GM06990 (cell line): Measurements from ENCODE around the gene SOHLH2.

Source experiments
- DNase-seq: peaks from one replicate; pipeline ENCODE4 v3.0.0-alpha.2; 2011; ENCODE audit not compliant: insufficient read length; ENCODE audit errors: extremely low read depth
- H3K27me3 ChIP-seq: replicated peaks from 2 replicates; pipeline ENCODE4 v1.6.0; 2011; ENCODE audit warnings: low read length; ENCODE audit not compliant: control insufficient read depth, insufficient read depth
- H3K36me3 ChIP-seq: 2 replicates; pipeline ENCODE4 v1.5.1; 2011; ENCODE audit warnings: low read length; ENCODE audit not compliant: control insufficient read depth, insufficient read depth
- H3K4me3 ChIP-seq: replicated peaks from 2 replicates; pipeline ENCODE4 v1.5.1; 2011; ENCODE audit warnings: low read depth, mild to moderate bottlenecking, control low read depth, low read length
- CTCF ChIP-seq: IDR thresholded peaks from 2 replicates; pipeline ENCODE4 v1.5.1; 2011; ENCODE audit warnings: low read length, control low read depth, mild to moderate bottlenecking, inconsistent platforms; ENCODE audit not compliant: insufficient read depth, poor library complexity, severe bottlenecking

SOHLH2 gene

GRCh38 chr13:36251526-36251925 lies 37.2 kb upstream of the SOHLH2 start:
- no peak for DNase-seq
- H3K4me3 ChIP-seq, result no peak overlapping the region
- TF ChIP-seq CTCF, result no peak
- no peaks in the 10 kb centered on the region for H3K27me3 ChIP-seq
- no peaks in the 10 kb centered on the region for H3K36me3 ChIP-seq

GRCh38 chr13:36251017-36251416 lies 36.7 kb upstream of the SOHLH2 start:
- H3K4me3 ChIP-seq, result no peak overlapping the region
- no peaks in the 10 kb centered on the region for H3K36me3 ChIP-seq
- no peak for TF ChIP-seq CTCF
- no peak for DNase-seq
- H3K27me3 ChIP-seq, result no peaks in the 10 kb centered on the region

GRCh38 chr13:36248700-36249099 lies 34.3 kb upstream of the SOHLH2 start:
- DNase-seq, result no peak
- H3K4me3 ChIP-seq, result no peak overlapping the region
- H3K36me3 ChIP-seq, result no peaks in the 10 kb centered on the region
- TF ChIP-seq CTCF, result no peak
- no peaks in the 10 kb centered on the region for H3K27me3 ChIP-seq

- H3K27me3 ChIP-seq, result no peaks in the 10 kb centered on the region
- TF ChIP-seq CTCF, result no peak
- DNase-seq, result no peak
- no peak overlapping the region for H3K4me3 ChIP-seq
- H3K36me3 ChIP-seq, result no peaks in the 10 kb centered on the region
Measured at GRCh38 chr13:36244990-36245389, 30.6 kb upstream of the SOHLH2 start.

- TF ChIP-seq CTCF, result no peak
Measured at GRCh38 chr13:36244073-36244472, 29.7 kb upstream of the SOHLH2 start.

GRCh38 chr13:36242761-36243160 lies 28.4 kb upstream of the SOHLH2 start:
- Histone ChIP-seq H3K36me3 (no peaks in the 10 kb centered on the region), H3K27me3 (no peaks in the 10 kb centered on the region), H3K4me3 (no peak overlapping the region)
- no peak for DNase-seq
- no peak for TF ChIP-seq CTCF

More at GRCh38 chr13:36244073-36244472, 29.7 kb upstream of the SOHLH2 start:
- H3K36me3 ChIP-seq, result no peaks in the 10 kb centered on the region
- H3K27me3 ChIP-seq, result no peaks in the 10 kb centered on the region
- H3K4me3 ChIP-seq, result no peak overlapping the region
- DNase-seq, result no peak
